NOMO-1 (cell line): Measurements from ENCODE around the gene RCOR1.
A peak's percentile ranks its signal among the peaks of the same experiment; 100 is the strongest.
"Not testable (repeated sequence)": the region's sequence is repeated elsewhere in the genome, so short reads cannot be mapped to it uniquely, and the experiment has no call there.

Experiments used
- DNase-seq, 2 experiments: peaks; one replicate each; lab custom pipeline; 2025; ENCODE audit not compliant: unreplicated experiment in 2 of 2; lab: John Stamatoyannopoulos, UW

The RCOR1 gene

DNA sequence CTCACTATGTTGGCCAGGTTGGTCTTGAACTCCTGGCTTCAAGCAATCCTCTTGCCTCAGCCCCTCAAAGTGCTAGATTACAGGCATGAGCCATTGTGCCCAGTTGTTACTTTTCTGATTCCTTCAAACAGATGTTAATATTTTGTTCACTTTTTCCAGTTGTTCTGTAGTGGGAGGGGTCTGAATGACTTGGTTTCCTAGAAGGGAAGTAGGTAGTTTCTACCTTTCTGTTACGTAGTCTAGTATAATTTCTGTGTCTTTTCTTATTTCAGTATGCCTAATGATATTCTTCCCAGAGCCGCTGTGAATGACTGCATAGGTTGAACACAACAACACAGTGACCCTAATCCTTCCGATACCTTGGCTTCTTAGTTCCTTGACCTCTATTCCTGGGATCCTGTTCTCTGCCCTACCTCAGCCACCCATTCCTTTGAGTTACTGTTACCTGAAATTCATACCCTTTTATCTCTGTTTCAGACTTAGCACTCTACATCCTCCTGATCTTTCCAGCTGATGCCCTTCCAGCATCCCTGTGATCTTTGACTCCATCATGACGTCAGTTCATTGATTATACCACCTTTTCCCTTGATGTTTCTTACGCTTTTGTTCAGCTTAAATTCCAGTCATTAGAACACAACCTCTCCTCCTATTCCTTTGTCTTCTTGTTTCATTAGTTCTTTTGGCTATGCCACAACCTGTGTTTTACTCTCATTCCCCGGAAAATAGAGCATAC is 33.3 kb downstream of the RCOR1 start:
- no peak for DNase-seq

DNA sequence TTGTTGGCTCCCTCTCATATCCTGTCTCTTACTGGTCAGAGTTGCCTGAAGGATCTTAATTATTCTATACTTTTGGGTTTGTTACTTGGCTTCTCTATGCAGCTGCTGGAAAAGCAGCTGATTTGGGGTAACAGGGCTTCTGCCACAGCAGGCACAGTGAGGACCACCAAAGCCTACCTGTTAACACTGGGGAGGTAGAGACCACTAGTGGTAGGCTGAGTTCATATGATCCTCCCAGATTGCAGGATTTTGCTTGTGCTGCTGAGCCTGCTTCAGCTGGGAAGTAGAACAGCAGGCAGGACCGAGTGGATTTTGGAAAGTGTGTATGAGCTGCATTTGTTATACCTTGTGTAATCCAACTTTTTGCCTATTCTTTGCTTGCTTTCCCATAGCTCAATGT is 34.1 kb downstream of the RCOR1 start:
- no peak for DNase-seq

DNA sequence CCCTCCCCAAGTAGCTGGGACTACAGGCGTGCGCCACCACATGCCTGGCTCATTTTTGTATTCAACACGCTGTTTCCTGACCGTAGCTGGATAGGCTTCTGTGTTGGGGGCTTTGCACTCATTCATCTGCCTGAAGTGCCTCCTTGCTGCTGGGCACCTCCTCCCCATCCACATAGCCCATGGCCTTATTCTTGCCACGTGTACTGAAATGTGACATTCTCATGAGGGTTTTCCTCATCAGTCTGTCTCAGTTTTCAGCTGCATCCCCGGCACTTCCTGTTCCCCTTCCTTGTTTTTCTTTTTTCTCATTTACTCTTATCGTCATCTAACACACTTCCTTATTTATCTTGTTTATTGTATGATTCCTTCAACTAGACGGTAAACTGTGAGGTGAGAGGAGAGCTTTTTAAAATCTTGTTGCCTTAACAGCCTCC is 36.6 kb downstream of the RCOR1 start:
- DNase-seq: peak in 1 of 2 experiments; percentile 26

DNA sequence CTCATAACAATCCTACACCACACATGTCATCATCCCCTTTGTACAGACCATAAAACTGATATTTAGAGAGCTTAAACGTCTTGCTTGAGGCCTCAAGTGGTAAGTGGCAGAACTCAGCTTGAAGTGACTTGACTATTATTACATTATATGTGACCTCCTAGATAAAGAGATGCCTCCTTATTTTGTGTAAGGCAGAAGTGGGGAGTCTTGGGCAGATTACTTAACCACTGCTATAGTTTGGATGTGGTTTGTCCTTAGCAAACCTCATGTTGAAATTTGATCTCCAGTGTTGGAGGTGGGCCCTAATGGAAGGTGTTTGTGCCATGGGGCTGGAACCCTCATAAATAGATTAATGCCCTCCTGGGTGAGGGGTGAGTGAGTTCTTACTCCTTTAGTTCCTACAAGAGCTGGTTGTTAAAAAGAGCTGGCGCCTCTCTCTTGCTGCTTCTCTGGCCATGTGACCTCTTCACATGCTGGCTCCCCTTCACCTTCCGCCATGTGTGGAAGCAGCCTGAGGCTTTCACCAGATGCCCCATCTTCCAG is 37.4 kb downstream of the RCOR1 start:
- no peak for DNase-seq

DNA sequence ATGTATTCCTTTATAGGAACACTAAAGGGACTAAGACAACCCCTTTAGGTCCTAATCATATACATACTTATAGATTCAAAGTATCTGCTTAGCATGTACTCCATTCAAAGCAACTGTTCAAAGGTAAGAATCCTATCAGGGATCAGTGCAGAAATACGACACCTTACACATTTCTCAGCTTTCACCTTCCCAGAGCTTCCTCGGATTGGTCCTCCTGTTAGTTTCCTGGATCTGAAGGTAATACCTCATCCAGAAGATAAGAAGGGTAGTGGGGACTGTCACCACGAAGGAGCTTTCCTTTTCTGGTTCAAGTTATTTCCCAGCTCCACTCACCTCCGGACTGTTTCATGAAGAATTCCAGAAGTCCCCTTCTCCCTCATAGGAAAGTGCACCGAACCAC is 38.0 kb downstream of the RCOR1 start:
- no peak for DNase-seq

DNA sequence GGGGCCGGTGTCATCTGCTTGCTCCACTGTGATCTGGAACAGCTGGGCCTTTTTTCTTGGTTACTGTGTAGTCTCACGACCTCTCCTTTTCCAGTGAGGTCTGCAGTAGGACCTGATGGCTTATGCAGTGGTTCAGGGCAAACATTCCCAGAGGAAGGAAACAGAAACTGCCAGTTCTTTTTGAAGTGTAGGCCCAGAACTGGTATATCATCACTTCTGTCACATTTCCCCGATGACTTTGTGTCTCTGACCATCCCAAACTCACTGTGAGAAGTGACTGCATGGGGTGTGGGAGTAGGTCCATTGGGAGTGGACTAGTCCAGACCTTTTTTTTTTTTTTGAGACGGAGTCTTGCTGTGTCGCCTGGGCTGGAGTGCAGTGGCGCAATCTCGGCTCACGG is 38.4 kb downstream of the RCOR1 start:
- no peak for DNase-seq

DNA sequence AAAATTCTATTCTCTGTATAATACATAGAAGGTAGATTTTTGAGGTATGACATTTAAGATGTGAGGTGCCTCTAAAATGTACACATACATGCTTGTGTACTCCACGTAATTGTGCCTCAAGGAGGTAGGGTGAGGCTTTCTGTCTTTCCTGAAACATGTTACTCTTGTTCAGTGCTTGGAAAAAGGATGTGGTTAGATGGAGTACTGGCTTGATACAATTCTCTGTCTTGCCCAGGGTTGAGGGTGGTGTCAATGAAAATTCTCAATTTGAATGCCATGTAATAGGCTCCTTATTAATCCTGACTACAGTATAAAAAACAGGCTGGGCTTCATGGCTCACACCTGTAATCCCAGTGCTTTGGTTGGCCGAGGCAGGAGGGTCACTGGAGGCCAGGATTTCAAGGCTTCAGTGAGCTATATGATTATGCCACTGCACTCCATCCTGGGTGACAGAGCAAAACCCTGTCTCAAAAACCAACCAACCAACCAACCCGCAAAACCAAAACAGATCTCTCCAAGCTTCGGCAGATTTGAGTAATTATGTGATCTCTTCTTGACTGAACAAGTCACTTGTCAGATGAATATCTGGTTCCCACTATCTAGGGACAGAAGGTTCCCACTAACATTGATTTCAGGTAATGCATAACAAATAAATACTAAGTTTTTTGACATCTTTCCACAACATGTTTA is 41.6 kb downstream of the RCOR1 start:
- no peak for DNase-seq

DNA sequence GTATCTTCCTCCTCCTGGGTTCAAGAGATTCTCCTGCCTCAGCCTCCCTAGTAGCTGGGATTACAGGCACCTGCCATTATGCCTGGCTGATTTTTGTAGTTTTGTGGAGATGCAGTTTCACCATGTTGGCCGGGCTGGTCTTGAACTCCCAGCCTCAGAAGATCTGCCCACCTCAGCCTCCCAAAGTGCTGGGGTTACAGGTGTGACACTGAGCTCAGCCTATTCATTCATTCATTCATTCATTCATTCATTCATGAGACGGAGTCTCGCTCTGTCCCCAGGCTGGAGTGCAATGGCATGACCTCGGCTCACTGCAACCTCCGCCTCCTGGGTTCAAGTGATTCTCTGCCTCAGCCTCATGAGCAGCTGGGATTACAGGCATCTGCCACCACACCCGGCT is 47.2 kb downstream of the RCOR1 start:
- not testable (repeated sequence) for DNase-seq

DNA sequence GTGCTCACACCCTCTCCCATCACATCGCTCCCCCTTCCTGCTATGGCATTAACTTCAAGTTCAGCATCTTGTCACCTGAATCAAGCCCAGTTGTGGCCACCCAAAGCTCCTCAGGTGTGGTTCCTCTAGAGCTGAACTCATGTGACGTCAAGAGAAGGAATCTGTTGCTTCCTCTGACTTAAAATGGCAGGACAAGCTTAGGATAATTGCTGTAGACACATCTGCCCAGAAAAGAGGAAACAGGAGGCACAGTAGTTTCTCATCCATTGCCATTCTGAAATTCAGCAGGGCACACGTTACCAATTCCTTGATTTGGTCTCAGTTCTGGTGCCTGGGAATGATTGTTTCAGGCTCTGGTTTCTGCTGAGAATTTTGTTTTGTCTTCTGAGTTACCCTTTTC is 52.1 kb downstream of the RCOR1 start:
- peak; percentile 28 to 57 for DNase-seq

DNA sequence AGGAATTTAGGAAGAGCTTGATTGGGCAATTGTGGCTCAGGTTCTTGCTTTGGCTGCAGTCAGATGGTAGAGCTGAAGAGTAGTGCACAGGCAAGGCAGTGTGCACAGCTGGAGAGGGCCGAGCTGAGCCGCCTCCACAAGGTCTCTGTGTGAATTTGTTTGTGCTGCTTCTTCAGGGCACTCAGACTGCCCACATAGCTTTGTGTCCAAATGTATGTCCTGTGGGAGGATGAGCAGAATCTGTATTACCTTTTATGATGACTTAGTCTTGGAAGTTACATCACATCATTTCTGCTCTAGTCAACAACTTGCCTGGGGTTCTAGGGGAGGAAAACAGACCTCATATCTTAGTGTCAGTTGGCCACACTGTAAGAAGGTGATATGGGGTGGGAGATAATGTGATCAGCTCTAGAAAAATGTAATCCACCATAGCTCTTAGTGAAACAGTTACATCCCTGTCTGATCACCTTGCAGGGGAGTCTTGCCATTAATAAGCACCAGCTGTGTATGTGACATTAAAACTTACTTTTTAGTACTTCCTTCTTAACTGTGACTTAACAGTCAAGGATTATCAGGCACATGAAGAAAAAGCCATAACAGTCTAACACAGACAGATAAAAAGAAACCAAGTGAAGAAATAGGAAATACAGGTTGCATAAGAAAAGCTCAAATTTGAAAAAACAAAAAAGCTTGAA is 53.4 kb downstream of the RCOR1 start:
- DNase-seq: peak; percentile 43 to 89

DNA sequence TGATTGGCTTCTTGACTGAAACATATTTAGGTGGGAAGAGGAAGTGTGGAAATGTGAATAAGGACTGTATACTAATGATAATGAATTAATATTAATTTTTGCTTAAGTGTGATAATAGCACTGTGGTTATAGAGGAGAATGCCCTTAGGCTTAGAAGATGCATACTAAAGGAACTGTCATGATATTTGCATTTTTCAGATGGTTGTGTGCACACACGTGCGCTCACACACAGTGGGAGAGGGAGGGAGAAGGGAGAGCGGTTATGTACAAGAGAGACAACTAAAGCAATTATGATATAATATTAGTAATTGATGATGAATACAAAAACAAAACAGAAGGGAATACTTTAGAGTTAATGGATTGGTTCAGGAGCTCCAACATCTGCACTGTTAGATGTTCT is 54.2 kb downstream of the RCOR1 start:
- no peak for DNase-seq

DNA sequence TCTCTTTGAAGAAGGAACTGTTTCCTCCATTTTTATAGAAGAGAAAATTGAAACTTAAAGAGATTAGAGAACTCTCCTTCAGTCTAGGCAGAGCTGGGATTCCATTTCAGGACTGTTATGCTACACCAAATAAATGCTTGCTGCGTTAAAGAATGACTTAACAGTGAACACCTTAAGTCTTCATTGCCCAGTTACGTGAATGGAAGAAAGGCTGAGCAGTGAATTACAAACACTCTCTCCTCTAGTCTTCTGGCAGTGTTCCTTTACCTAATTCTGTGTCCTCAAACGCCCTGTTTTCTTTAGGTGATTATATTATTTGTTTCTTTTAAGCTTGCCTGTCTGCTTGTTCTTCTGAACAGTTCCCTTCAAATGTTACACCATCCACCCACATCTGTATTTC is 59.7 kb downstream of the RCOR1 start:
- no peak for DNase-seq

DNA sequence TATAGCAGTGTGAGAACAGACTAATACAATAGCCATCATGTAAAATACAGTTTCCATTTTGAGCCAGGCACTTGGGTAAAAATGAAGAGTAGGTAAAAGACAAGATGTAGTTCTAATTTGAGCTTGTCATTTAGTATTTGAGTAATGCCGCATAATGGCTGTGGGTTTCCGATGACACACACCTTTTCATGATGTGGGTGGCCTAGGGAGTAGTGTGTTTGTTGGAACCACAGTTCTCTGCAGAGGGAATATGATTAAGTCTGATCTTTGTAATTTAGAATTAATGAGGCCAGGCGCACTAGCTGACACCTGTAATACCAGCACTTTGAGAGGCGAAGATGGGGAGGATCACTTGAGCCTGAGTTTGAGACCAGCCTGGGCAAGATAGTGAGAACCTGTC is 61.8 kb downstream of the RCOR1 start:
- DNase-seq: no peak

DNA sequence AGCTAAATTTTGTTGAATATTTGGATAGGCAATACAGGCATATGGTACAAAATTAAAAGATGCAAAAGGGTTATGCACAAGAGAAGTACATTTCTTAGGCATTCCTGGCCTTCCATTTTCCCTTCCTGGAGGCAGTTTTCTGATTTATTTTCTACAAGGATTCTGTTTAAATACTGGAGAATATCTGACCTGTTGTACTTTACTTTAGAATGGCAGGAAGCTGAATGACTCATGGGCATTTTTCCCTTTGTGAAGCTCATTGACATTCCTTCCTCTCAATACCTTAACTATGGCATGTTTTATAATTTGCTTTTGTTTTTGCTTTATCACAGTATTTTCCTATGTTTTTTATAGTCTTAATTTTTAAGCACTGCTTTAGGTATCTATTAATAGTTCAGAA is 62.7 kb downstream of the RCOR1 start:
- DNase-seq: no peak

DNA sequence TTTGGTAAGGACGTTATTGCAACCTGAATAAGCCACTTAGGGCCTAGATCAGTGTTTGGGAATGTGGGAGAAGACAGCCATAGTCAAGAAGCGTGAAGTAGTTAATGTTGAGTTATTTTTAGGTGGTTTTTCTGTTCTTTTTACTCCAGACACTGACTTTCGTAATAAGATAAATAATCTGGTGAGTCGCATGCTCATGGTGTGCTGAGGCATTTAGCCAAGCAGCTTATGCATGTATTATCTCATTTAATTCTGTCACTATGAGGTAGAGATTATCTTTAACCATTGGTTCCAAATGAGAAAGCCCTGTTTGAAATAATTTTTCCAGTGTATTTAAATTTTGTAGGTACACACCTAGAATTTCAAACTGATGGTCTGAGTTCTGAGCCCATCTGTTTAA is 67.3 kb downstream of the RCOR1 start:
- DNase-seq: no peak

DNA sequence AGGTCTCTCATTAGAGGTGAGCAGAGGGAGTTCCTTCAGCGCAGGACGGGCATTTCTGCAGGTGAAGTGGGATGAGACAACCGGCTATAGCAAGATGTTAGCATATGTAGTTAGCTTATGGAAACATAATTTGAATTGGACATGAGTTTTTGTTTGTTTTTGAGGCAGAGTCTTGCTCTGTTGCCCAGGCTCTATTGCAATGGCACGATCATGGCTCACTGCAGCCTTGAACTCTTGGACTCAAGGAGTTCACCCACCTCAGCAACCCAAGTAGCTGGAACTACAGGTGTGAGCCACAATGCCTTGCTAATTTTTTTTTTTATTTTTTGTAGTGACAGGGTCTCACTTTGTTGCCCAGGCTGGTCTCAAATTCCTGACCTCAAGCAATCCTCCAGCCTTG is 69.2 kb downstream of the RCOR1 start:
- DNase-seq: no peak

DNA sequence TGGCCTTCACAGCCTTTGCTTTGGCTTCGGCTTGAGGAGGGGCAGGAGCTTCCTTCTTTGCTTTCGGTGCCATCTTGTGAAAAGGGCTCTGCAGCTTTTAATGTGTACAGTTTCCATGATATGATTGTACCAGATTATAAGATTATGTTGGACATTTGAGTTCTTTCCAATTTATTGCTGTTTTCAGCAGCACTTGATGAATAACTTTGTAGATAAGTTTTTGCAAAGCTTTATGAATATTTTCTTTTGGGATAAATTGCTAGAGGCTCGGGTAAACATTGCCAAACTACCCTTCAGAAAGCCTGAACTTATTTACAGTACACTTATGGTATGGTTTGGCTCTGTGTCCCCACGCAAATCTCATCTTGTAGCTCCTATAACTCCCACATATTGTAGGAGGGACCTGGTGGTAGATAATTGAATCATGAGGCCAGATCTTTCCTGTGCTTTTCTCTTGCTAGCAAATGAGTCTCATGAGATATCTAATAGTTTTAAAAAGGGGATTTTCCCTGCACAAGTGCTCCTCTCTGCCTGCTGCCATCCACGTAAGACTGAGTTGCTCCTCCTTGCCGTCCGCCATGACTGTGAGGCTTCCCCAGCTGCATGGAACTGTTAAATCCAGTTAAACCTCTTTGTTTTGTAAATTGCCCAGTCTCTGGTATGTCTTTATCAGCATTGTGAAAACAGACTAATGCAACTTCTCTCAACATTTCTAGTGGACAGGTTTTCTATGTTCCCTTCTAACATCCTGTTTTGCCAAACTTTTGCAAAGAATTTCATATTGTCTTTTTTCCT is 70.4 kb downstream of the RCOR1 start:
- DNase-seq: no peak

DNA sequence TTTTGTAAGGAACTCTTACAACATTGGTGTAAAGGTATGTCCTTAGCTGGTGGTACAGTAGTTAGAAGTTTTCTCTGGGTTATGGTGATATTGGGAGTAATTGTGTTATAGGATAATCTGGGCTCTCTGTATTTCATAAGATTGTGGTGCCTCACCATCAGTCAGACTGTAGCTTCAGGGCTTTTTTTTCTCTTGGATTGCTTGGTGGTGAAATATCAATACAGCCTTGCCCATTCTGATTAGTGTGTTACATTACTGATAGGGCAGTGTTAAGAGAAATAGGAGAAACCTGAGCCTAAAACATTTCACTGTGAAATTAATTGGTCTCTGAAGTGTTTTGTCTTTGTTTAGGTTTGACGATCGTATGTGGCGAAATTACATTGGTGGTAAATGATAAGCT is 71.0 kb downstream of the RCOR1 start:
- no peak for DNase-seq

DNA sequence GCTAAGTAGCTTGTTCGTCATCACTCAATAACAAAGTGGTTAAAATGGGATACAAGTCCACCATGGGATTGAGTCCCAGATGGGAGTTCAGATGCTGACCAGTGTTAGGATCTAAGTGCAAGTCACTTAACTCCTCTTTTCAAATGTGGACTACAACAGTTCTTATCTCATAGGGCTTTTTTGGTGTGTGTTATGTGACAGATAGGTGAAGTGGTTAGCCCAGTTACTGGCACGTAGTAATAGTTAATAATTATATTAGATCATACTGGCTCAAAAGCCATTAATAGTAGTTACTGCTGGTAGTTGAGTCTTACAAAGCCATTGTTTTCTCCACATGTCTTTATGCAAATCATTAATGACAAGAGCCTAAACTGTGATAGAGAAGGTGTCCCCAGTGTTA is 73.2 kb downstream of the RCOR1 start:
- DNase-seq: no peak

DNA sequence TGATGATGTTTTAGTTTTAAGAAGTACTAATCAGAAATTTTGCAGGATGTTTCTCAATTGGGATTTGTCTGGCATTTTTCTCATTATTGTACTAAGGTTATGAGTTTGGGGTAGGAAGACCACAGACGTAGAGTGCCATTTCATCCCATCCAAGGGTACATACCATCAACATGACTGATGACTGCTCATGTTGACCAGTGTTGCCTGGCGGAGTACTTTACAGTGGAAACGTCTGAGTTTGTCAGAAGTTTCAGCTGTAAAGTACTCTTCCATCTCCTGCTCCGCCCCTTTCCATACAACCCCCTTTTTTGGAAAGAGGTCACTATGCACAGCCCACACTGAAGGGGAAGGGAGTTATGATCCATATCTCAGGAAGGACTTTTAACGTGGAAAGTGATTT is 74.2 kb downstream of the RCOR1 start:
- no peak for DNase-seq

DNA sequence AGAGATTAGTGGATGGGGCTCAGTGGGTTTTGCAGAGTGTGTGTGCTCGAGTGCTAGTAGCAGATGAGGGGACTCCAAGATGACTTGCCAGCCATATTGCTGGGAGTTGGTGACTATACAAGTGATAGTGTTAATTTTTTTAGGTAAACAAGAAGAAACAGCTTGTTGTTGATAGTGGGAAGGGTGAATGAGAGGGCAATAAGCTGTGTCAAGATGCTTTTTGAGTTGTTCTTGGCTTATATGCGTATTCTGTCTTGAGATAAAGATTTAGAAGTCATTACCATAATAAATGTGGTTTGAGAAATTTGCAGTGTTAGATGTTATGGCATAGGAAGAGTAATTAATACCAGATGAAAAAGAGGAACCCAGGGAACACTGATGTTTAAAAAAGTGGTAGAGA is 75.3 kb downstream of the RCOR1 start:
- no peak for DNase-seq
